ENCODE data around the gene UBL5. TPM values are rescaled to one million over a fixed set of nuclear protein-coding genes. Genes with fewer than 3 reads are reported as not detected.
"Not testable (repeated sequence)": the region's sequence is repeated elsewhere in the genome, so short reads cannot be mapped to it uniquely, and the experiment has no call there.

The UBL5 gene
- 1,308 and 1,364 TPM in 2 replicates for polyA plus RNA-seq
- 126 and 172 TPM in 2 replicates for polyA minus RNA-seq

GRCh38 chr19:9827289-9828238 lies at the start of gene UBL5:
Gene UBL5 (plus strand): TSS chr19:9827918. CDS start chr19:9828338, 420 bp downstream.
- Histone ChIP-seq H3K9me2 (ENCODE audit: insufficient read depth, low read length) (no peaks in the 10 kb centered on the region), H3K36me3 (ENCODE audit: insufficient read depth, low read length) (no peaks in the 10 kb centered on the region), H3K4me2 (ENCODE audit: low read length) (peak within 1 kb of the TSS; percentile 94), H3K9ac (ENCODE audit: low read length) (peak within 1 kb of the TSS; percentile 90), H3F3A (ENCODE audit: insufficient read depth, low read length, poor library complexity, severe bottlenecking) (no peaks in the 10 kb centered on the region), H3K79me2 (replicated peaks; ENCODE audit: insufficient read depth, low read length) (peaks cover 46% of the 10 kb centered on the region), H2AFZ (ENCODE audit: low read depth, low read length) (peak within 1 kb of the TSS; percentile 82), H3K4me3 (ENCODE audit: low read length) (peak within 1 kb of the TSS; percentile 98), H3K27ac (ENCODE audit: low read length) (peak within 1 kb of the TSS; percentile 84), H4K20me1 (ENCODE audit: insufficient read depth) (no peaks in the 10 kb centered on the region), H3K27me3 (ENCODE audit: insufficient read depth, low read depth, low read length) (no peaks in the 10 kb centered on the region), H3K9me3 (ENCODE audit: low read length) (no peaks in the 10 kb centered on the region)
- TF ChIP-seq REST (IDR thresholded peaks at IDR 0.05; ENCODE audit: borderline replicate concordance) (peak; percentile 54), CTCF (IDR thresholded peaks at IDR 0.05; ENCODE audit: poor library complexity, severe bottlenecking) (no peak), SMC3 (conservative IDR thresholded peaks at IDR 0.05; ENCODE audit: poor library complexity) (peak; percentile 27), EZH2 (IDR thresholded peaks at IDR 0.05; ENCODE audit: borderline replicate concordance, insufficient read depth, low read length, poor library complexity, severe bottlenecking) (no peak), POLR2AphosphoS5 (IDR thresholded peaks at IDR 0.05) (peak; percentile 98), EP300 (conservative IDR thresholded peaks at IDR 0.05; ENCODE audit: poor library complexity, severe bottlenecking) (peak; percentile 41), TAF1 (IDR thresholded peaks at IDR 0.05; ENCODE audit: low read depth) (no peak), MXI1 (conservative IDR thresholded peaks at IDR 0.05; ENCODE audit: poor library complexity, severe bottlenecking) (peak; percentile 96), RAD21 (conservative IDR thresholded peaks at IDR 0.05) (peak; percentile 24)

GRCh38 chr19:9782338-9782737 lies 45.4 kb upstream of the UBL5 start:
- Histone ChIP-seq H3K27me3 (ENCODE audit: insufficient read depth, low read depth, low read length) (no peaks in the 10 kb centered on the region), H3K36me3 (ENCODE audit: insufficient read depth, low read length) (no peaks in the 10 kb centered on the region), H3K9ac (ENCODE audit: low read length) (no peak overlapping the region), H3F3A (ENCODE audit: insufficient read depth, low read length, poor library complexity, severe bottlenecking) (no peaks in the 10 kb centered on the region), H4K20me1 (ENCODE audit: insufficient read depth) (no peaks in the 10 kb centered on the region), H3K9me2 (ENCODE audit: insufficient read depth, low read length) (no peaks in the 10 kb centered on the region), H3K27ac (ENCODE audit: low read length) (no peak overlapping the region), H3K4me3 (ENCODE audit: low read length) (no peak overlapping the region), H3K79me2 (replicated peaks; ENCODE audit: insufficient read depth, low read length) (no peaks in the 10 kb centered on the region), H3K4me2 (ENCODE audit: low read length) (no peak overlapping the region), H3K9me3 (ENCODE audit: low read length) (no peaks in the 10 kb centered on the region), H2AFZ (ENCODE audit: low read depth, low read length) (no peak overlapping the region)
- no peak for TF ChIP-seq CTCF (IDR thresholded peaks at IDR 0.05; ENCODE audit: poor library complexity, severe bottlenecking)

GRCh38 chr19:9784163-9784496 lies 43.6 kb upstream of the UBL5 start:
- H3K36me3 ChIP-seq (ENCODE audit: insufficient read depth, low read length); H3K27me3 ChIP-seq (ENCODE audit: insufficient read depth, low read depth, low read length); H3K9me3 ChIP-seq (ENCODE audit: low read length); H3F3A ChIP-seq (ENCODE audit: insufficient read depth, low read length, poor library complexity, severe bottlenecking); H2AFZ ChIP-seq (ENCODE audit: low read depth, low read length); H3K4me2 ChIP-seq (ENCODE audit: low read length); H3K27ac ChIP-seq (ENCODE audit: low read length); H3K9me2 ChIP-seq (ENCODE audit: insufficient read depth, low read length); H3K79me2 ChIP-seq (replicated peaks; ENCODE audit: insufficient read depth, low read length); H4K20me1 ChIP-seq (ENCODE audit: insufficient read depth): not testable (repeated sequence)
- H3K9ac ChIP-seq (ENCODE audit: low read length), result peak overlapping the region; percentile 68
- H3K4me3 ChIP-seq (ENCODE audit: low read length), result peak overlapping the region; percentile 76
